ENCODE results near the gene IFNL3.

GRCh38 chr19:39247701-39248664 lies 3.2 kb upstream of the IFNL3 start:
- no peak for TF ChIP-seq CTCF (IDR thresholded peaks at IDR 0.05; ENCODE audit: low read depth, low read length, poor library complexity, severe bottlenecking)
- no peak for TF ChIP-seq EZH2phosphoT487 (IDR thresholded peaks at IDR 0.05; ENCODE audit: borderline replicate concordance, low read length)

Data from DOHH2 (cell line).